Stomach (tissue), 9 donors: ENCODE results near the gene G0S2. TPM values are rescaled to one million over a fixed set of nuclear protein-coding genes. Genes with fewer than 3 reads are reported as not detected.

Experiments used
- DNase-seq, 2 donors: peaks; one replicate each; pipeline versions ENCODE4 v3.0.0 to v3.0.0-alpha.2; 2013 to 2019
- H3K27ac ChIP-seq, 5 donors: fragments of 200-600 bp in 4 of 5; sonication (generic) in 4 of 5; one replicate each; pipeline ENCODE4 v1.5.1; 2013 to 2019; ENCODE audit warnings: mild to moderate bottlenecking in 1 of 5, moderate library complexity in 1 of 5
- H3K27me3 ChIP-seq, 3 donors: fragments of 200-600 bp; sonication (generic); one replicate each; pipeline ENCODE4 v1.5.1; 2017 to 2019; ENCODE audit warnings: mixed run types in 1 of 3
- H3K36me3 ChIP-seq, 4 donors: fragments of 200-600 bp; sonication (generic); 1 replicate in 3 of 4; 2 replicates in 1 of 4; pipeline ENCODE4 v1.5.1; 2016 to 2019
- H3K4me1 ChIP-seq, 4 donors: fragments of 200-600 bp; sonication (generic); one replicate each; pipeline ENCODE4 v1.5.1; 2016 to 2019
- H3K4me3 ChIP-seq, 4 donors: fragments of 200-600 bp; sonication (generic) in 3 of 4; one replicate each; pipeline ENCODE4 v1.5.1; 2016 to 2019; ENCODE audit warnings: mild to moderate bottlenecking in 1 of 4
- H3K9me3 ChIP-seq, 4 donors: fragments of 200-600 bp; sonication (generic); one replicate each; pipeline ENCODE4 v1.5.1; 2016 to 2019
- CTCF ChIP-seq, 7 experiments: fragments of 450-650 bp in 4 of 7; fragments of 200-600 bp in 3 of 7; sonication (generic) in 3 of 7; IDR thresholded peaks; one replicate each; pipeline ENCODE4 v1.5.1; 2016 to 2019; ENCODE audit warnings: antibody characterized with exemption in 7 of 7, control low read depth in 2 of 7, mild to moderate bottlenecking in 1 of 7
- EP300 ChIP-seq: sonication (generic); formaldehyde crosslinking; IDR thresholded peaks from one replicate; pipeline ENCODE4 v1.6.1; 2017; ENCODE audit warnings: antibody characterized with exemption
- POLR2A ChIP-seq, 4 donors: fragments of 450-650 bp; IDR thresholded peaks; one replicate each; pipeline ENCODE4 v1.6.1; 2016; ENCODE audit warnings: antibody characterized with exemption in 4 of 4, control low read depth in 2 of 4, mild to moderate bottlenecking in 1 of 4, moderate library complexity in 1 of 4
- POLR2AphosphoS5 ChIP-seq, 3 donors: sonication (generic); formaldehyde crosslinking; IDR thresholded peaks; one replicate each; pipeline ENCODE4 v1.6.1; 2016; ENCODE audit warnings: antibody characterized with exemption in 3 of 3
- WGBS, 5 donors: extraction: QIAGEN DNeasy Blood & Tissue Kit in 3 of 5; methylation state at CpG; one replicate each; pipeline versions ENCODE4 v1.1.5 to v1.1.7; 2013 to 2018; 5-methylcytosine and 5-hydroxymethylcytosine counted together
- intact Hi-C: fragments of 100-400 bp; cut with DNase I; formaldehyde crosslinking; loops from one replicate; pipeline ENCODE4 v1.15.1; 2023; ENCODE audit warnings: low total_unique reads
- polyA plus RNA-seq, 3 donors: library from polyadenylated mRNA; stranded (reverse); fragments of 200-250 nt; gene quantifications; one replicate each; pipeline ENCODE4 v1.2.3, GENCODE V29; 2013
- total RNA-seq, 5 donors: library from RNA; depleted of rRNA; stranded (reverse); fragments of >200 nt; gene quantifications; one replicate each; pipeline versions ENCODE4 v1.1.0 to v1.2.3, GENCODE V29; 2014 to 2016
- donor health status: healthy with polysubstance abuse.
- donor health status: Bipolar disorder and iron deficiency.
- donor health status: healthy.

G0S2 gene
- total and polyA plus RNA-seq, 8 donors = 11.0 to 227 (median 49.1) TPM; not detected in 1

DNA sequence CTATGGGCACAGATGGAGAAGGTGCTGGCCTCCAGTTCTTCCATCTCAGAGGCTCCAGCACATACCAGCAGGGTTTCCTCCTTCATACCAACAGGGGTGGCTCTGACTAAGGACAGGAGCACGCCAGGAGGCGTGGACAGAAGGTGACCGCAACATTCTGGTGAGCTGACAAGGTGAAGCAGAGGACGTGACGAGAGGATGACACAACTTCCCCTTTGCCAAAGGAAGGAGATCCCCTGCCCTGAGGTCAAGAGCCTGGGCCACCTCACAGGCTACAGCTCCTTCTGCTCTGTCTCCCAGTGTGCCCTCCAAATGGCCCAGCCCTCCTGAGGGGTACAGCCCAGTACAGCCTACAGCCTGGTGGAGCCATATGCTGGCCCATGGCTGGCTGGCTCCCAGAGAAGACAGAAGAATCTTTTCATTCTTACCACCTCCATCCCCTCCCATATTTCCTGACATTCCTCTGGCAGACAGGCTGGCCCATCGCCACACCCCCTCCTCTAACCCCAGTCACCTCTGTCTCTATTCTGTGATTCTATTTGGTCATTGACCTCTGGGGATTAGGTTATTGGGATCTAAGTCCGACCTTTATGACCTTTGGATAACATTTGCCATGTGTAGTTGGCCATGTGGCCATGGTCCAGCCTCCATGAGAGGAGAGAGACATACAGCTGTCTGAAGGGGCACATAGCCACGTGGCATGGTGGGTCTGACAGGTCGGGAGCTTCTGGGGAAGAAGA, 17.9 kb upstream of the G0S2 start:
- no peaks in the 10 kb centered on the region for H3K27me3 ChIP-seq
- no peak for DNase-seq
- peaks cover 27 to 45% (median 30%) of the 10 kb centered on the region in 4 donors for H3K4me1 ChIP-seq
- H3K9me3 ChIP-seq = no peaks in the 10 kb centered on the region
- no peaks in the 10 kb centered on the region for H3K36me3 ChIP-seq
- TF ChIP-seq EP300 (no peak), POLR2A (IDR thresholded peaks at IDR 0.05) (no peak), CTCF (IDR thresholded peaks at IDR 0.05) (no peak), POLR2AphosphoS5 (IDR thresholded peaks at IDR 0.05) (no peak)
- intact Hi-C loops = no loop called here
- WGBS, 5 donors = 73 to 89% (median 80%) methylated on average over 9 of the region's 9 CpGs
- no peak overlapping the region for H3K4me3 ChIP-seq
- H3K27ac ChIP-seq = peak overlapping the region in 2 of 5 donors; percentile 83 to 92

- no peak for DNase-seq
- Histone ChIP-seq H3K4me1 (peaks cover 27 to 45% (median 30%) of the 10 kb centered on the region in 4 donors), H3K27ac (peak overlapping the region in 1 of 5 donors; percentile 47), H3K36me3 (no peaks in the 10 kb centered on the region), H3K4me3 (no peak overlapping the region), H3K27me3 (no peaks in the 10 kb centered on the region), H3K9me3 (no peaks in the 10 kb centered on the region)
- no peak for TF ChIP-seq CTCF (IDR thresholded peaks at IDR 0.05)
- TF ChIP-seq EP300 = no peak
- TF ChIP-seq POLR2AphosphoS5 (IDR thresholded peaks at IDR 0.05) = no peak
- TF ChIP-seq POLR2A (IDR thresholded peaks at IDR 0.05) = no peak
- intact Hi-C loops = no loop called here
- 57 to 94% (median 88%) methylated on average over 5 of the region's 5 CpGs for WGBS, 5 donors
Measured at GRCh38 chr1:209657918-209658317, 17.3 kb upstream of the G0S2 start.

DNA sequence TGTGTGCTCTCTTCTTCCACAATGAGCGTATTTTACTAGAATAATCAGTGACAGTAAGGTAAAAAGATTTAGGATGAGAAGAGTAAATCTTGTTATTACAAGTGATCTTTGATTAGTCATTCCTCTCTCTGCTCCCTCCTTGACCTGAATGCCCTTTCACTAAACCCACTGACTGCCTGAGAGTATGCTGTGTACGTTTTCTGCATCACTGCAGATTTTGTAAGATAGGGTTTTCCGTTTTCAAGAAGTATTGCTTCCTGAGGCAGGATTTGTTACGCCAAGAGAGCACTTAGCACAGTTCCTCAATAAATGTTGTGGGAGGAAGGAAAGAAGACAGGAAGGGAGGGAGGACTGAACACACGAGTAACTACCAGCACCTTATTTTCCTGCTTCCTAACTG, 15.3 kb upstream of the G0S2 start:
- peaks cover 12 to 29% (median 15%) of the 10 kb centered on the region in 4 donors for H3K4me1 ChIP-seq
- 40 to 61% (median 56%) methylated on average over 5 of the region's 5 CpGs for WGBS, 5 donors
- no peaks in the 10 kb centered on the region for H3K36me3 ChIP-seq
- TF ChIP-seq POLR2AphosphoS5 (IDR thresholded peaks at IDR 0.05) (no peak), EP300 (no peak), POLR2A (IDR thresholded peaks at IDR 0.05) (no peak), CTCF (IDR thresholded peaks at IDR 0.05) (no peak)
- H3K4me3 ChIP-seq = no peak overlapping the region
- DNase-seq = no peak
- intact Hi-C loops = no loop called here
- H3K9me3 ChIP-seq = no peaks in the 10 kb centered on the region
- H3K27ac ChIP-seq = peak overlapping the region in 1 of 5 donors; percentile 61
- H3K27me3 ChIP-seq = no peaks in the 10 kb centered on the region

DNA sequence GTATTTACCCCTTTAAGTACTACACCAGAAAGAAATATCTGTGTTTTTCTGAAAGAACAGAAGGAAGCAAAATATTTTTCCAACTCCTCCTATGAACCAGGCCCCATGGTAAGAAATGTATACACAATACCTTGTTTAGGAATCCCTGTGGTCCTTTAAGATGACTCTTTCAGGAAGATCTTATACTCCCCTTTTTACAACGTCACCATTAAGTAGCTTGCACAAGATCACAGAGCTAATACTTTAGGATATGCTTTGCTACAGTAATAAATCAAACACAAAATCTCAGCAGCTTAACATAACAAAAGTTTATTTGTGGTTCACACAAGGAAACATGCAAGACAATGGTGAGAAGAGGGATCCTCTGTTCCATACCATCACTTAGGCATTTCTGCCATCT, 14.1 kb upstream of the G0S2 start:
- Histone ChIP-seq H3K9me3 (no peaks in the 10 kb centered on the region), H3K36me3 (no peaks in the 10 kb centered on the region), H3K27me3 (no peaks in the 10 kb centered on the region), H3K4me1 (peaks cover 2 to 26% (median 12%) of the 10 kb centered on the region in 4 donors), H3K4me3 (no peak overlapping the region), H3K27ac (no peak overlapping the region)
- intact Hi-C loops = no loop called here
- no peak for DNase-seq
- WGBS, 5 donors = 65 to 74% (median 69%) methylated on average over 1 of the region's 1 CpG
- TF ChIP-seq EP300 (no peak), CTCF (IDR thresholded peaks at IDR 0.05) (no peak), POLR2A (IDR thresholded peaks at IDR 0.05) (no peak), POLR2AphosphoS5 (IDR thresholded peaks at IDR 0.05) (no peak)
